RPMI7951 (cell line): Measurements from ENCODE around the gene LRRC47. TPM values are rescaled to one million over a fixed set of nuclear protein-coding genes. Genes with fewer than 3 reads are reported as not detected.
A peak's percentile ranks its signal among the peaks of the same experiment; 100 is the strongest.

ENCODE experiments used
- DNase-seq: peaks from one replicate; pipeline ENCODE4 v3.0.0-alpha.2; 2012; ENCODE audit warnings: low read depth
- total RNA-seq: library from RNA; depleted of rRNA; stranded (reverse); fragments of >200 nt; shearing (Covaris generic); gene quantifications from 2 replicates; pipeline ENCODE4 v1.2.3, GENCODE V29; 2014

Gene LRRC47
- total RNA-seq, 1 experiment from 2014 or later, result 19.2 TPM

DNA sequence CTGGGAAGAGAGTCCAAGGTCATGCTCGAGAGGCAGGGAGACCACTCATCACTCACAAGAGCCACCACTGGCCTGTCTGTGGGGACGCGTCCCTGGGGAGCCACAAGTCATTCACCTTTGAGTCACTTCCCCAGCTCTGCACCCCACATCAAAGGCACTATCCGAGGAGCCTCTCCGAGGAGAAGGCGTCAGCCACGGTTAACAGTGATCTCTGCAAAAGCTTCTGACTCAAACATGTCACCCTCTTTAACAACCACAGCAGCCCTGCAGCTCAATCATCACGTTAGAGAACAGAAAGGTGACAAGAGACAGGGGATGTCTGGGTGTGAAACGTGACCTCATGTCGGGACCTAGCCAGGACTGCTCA is 9.0 kb downstream of the LRRC47 start:
- DNase-seq, result no peak

DNA sequence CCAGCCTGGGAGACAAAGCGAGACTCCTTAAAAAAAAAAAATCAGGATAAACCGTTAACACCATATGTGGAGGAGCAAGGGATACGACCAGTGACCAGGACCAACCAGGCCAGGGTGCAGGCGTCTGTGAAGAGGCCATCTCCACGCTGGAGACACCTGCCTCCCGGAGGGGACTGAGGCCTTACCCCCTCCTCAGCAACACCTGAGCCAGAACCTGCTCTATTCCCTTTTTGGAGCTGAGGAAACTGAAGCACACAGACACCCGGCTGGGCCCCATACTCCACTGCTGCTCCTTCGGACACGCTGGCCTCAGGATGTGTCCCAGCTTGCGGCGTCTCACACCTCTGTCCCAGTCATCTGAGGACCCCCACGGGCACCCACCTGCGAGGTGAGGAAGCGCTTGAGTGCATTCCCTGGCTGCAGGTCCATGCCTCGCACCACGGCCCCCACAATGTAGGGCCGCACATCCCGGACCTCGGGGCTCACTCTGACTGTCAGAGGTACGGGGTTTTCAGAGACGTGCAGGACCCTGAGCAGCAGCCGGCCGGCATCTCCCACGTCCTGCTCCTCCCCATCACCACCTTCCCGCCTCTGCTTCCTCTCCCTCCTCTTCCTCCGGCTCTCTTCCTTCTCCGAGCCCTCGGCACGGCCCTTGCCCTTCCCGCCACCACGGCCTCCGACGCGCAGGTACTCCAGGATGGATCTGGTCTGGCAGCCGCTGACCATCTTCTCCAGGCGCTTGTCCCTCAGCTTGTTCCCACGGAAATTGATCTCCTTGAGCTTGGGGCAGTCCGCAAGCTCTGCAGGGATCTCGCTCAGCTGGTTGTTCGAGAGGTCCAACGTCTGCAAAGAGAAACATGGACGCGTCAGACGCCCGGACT is 9.6 kb downstream of the LRRC47 start:
- no peak for DNase-seq

GRCh38 chr1:3785456-3786157 is 10.7 kb downstream of the LRRC47 start:
- DNase-seq, result no peak

GRCh38 chr1:3785045-3785444 is 11.3 kb downstream of the LRRC47 start:
- DNase-seq, result no peak

DNA sequence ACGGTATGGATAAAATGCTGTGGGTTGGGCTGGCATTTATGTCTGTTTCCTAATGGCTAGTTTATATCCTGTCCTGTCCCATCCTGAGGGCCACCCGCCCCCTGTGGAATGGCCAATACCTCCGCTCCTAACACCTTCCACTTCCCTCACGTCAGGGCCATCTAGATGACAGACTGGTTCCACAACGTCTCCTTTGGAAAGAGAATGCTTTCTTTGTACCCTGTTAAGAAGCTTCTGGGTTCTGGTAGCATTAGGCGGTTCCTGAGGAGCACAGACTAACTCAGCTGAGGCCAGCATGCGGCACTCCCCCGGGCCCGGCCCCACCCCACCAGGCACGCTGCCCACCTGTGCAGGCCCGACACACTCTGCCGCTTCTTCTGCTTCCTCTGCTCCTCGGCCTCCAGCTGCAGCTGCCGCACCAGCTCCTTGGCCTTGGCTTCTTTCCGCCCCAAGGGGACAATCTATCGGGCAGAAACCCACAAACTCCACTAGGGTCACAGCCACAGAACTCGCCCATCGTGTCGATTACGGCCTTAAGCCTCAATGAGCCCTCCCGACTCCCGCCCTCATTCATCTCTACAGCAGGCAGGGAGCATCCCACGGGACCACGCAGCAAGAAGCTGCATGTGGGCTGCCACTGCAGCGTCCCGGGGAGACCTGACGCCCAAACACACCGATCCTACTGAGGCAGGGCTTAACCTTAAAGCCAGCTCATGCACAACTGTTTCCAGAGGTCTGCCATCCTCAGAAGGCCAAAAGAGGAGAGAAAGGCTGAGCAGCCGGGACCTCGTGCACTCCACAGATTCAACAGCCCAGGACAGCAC is 12.4 kb downstream of the LRRC47 start:
- DNase-seq, result no peak

DNA sequence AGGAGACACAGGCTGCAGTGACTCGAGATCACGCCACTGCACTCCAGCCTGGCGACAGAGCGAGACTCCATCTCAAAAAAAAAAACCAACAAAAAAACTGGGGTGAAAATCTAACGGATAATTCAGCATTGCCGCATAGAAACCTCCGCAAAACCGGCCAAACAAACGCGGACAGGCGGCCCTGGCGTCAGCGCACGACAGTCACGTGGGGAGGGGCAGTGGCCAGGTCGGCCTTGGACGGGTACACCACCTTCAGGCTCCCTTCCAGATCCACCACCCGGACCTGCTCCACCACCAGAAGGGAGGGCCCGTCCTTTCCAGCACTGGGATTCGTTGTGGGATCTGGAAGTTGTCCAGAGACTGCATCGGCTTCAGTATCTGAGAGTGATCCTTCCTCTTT is 15.4 kb downstream of the LRRC47 start:
- DNase-seq, result no peak

GRCh38 chr1:3779912-3780416 is 16.3 kb downstream of the LRRC47 start:
- DNase-seq, result no peak

GRCh38 chr1:3779265-3779911 is 16.9 kb downstream of the LRRC47 start:
- no peak for DNase-seq

DNA sequence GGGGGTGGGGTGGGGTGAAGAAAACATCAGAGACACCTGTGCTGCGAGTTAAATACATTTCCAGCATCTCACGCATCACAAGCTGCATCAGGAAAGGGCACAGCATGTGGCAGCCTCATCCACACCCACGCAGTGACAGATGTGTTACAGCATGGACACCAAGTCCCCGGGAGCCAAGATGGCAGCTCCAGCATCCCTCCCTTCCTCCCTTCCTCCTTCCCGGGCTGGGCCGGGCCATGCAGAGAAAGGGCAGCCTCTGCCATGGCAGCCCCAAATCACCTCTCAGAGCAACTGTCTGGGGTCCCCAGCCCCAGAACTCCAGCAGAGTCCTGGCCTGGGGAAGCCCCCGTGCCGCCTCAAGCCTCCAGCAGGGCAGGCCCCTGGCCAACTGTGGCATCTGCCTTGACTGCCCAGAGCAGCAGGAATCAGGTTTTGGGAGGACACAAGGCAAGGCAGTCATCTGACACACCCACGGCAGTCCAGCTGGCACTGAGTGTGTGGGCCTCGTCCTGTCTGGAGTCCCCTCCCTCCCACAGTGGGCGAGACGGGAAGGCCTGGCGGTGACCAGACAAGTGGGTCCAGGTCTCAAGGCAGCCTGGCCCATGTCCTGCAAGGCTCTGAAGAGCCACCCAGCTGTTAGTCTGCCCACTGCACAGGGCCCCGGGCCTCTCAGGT is 17.6 kb downstream of the LRRC47 start:
- no peak for DNase-seq

DNA sequence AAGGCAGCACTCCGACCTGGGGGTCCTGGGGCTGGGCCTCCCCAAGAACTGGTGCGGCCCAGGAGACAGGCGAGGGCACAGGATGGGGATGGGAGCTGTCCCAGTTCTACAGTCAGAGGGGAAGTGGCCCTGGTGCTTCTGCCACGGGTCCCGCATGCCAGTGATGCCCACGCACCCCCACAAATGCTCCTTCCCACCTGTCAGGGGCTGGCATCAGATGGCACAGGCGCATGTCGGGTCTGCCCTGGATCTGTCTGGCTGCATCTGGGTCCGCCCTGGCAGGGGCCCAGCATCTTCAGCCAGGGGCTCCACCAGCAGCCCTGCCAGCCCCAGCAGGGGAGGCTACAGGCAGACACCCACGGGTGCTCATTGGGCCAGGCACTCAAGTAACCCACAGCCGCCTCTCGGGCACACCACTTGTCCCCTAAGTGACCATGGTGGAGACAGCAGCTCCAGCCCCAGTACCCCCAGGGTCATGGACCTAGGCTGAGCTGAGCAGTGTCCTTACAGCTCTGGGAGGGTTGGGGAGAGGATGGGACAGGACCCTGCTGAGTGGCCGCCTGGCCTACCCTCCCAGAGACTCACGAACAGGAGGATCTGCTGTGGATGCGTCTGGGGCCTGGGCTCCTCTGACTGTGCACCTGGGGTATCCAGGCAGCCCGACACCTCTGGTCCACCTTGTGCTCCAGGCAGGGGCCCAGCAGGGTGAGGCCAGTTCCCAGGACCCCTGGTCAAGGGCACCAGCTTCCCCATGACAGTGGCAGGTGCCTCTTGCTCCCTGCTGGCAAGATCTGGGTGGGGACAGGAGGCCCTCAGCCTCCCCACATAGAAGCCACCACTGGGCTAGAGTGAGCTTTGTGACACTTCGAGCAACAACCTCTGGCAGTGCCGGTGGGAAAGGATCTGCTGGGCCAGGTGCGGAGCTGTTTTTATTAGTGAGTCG is 18.4 kb downstream of the LRRC47 start:
- no peak for DNase-seq

GRCh38 chr1:3777078-3777547 is 19.2 kb downstream of the LRRC47 start:
- DNase-seq, result no peak

DNA sequence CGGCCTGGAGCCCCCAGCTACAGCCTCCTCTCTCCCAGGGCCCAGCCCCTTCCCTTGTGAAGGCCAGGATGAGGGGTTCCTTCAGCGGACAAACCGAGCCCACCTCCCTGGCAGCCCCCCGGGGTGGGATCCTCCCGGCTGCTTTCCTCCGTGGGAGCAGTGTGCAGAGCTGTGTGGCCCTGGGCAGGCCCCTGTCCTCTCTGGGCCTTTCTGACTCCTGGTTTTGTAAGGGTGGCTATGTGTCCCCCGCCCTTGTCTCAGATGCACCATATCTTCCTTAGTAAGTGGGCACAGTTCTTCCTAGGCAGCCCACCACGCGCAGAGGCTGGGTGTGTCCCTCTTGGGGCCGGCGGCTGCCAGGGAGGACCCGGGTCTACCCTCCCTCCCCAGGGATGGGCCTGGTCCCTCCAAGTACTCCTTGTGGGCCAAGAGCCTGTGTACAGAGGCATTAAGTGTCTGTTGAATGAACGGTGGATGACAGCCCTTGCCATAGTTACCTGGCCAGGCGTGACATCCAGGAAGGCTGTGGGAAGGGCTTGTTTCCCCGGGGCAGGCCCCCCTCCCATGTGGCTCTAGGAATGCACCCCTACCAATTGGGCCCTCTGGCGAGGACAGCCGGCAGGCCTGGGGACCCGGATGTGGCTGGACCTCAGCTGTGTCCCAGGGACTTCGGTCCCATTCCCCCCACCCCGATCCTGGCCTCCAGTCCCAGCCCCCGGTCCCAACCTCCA is 19.9 kb downstream of the LRRC47 start:
- no peak for DNase-seq

DNA sequence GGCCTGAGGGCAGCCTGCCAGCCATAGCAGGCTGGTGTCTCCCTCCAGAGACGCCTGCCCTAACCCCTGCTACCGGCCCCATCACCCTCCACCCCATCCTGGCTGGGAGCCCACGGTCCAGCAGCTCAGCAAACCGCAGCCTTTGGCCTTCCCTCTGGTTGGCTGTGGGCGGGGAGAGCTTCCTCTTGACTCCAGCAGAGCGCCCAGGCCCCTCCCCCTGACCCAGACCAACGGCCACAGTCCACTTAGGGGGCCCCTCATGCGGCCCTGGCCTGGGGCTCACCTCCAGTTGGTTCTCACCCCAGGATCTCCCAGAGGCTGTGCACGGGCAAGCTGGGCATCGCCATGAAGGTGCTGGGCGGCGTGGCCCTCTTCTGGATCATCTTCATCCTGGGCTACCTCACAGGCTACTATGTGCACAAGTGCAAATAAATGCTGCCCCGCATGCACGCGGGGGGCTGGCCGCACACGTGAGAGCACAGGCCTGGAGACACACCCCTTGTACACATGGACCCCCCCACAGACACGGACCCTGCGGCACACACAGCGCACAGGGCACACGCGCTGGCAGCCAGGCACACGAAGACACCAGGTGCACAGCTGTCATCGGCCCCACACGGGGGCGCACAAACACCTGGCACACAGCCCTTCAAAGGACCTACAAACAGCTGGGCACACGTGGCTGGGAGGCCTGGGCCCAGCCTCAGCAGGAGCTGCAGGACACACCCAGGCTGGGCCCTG is 20.6 kb downstream of the LRRC47 start:
- DNase-seq, result peak; percentile 68

DNA sequence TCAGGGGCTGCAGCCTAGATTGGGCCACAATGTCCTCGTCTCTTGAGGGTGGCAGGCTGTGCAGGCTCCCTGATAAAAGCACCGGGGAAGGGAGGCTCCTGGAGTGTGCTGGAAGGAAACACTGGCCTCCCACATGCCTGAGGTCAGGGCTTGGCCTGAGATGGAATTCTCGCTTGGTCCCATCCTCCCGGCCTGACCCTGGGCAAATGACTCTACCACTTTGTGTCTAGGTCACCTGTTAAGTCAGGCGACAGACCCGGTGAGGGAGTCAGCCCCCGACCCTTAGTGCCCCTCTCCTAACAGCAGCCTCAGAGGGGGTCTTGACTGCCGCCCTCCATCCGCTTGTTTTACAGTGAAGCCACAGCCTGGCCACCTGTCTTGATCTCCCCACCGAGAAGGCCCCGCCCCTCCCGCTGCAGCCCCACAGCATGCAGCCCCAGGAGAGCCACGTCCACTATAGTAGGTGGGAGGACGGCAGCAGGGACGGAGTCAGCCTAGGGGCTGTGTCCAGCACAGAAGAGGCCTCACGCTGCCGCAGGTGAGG is 21.3 kb downstream of the LRRC47 start:
- peak; percentile 24 for DNase-seq

GRCh38 chr1:3774276-3774945 is 21.9 kb downstream of the LRRC47 start:
- DNase-seq, result no peak

DNA sequence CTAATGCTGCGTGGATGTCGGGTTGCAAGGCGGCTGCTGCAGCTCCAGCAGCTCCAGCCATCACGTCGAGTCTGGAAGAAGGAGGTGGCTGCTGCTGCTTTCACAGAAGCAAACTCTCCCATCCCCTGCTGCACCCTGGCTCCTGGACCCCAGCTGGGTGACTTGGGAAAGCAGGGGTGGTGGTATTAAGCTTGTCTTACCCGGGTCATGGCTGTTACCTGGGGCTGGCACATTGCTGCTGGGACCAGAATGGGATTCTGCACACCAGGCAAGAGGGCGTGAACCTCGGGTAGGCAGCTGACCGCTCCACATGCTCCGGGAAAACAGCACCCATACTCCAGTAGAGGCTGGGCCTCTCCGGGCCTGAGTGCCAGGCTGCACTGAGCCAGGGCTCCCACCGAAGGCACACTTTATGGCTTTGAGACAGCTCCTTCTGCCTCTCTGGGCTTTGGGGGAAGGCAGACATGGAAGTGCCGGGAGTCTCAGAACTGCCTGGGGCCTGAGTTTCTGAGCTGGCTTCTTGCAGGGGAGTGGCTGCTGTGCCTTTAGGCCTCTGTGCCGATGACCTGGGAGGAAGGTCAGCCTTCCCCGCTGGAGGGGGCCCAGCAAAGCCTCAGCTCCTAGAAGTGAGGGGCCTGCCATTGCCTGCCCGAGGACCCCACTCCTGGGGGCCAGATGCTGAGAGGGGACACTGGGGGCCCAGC is 22.6 kb downstream of the LRRC47 start:
- DNase-seq, result no peak
